ENCODE data around the gene S100A8.

The S100A8 gene

GRCh38 chr1:153389973-153390879 lies 647 bp downstream of the S100A8 start:
- DNase-seq: no peak

DNA sequence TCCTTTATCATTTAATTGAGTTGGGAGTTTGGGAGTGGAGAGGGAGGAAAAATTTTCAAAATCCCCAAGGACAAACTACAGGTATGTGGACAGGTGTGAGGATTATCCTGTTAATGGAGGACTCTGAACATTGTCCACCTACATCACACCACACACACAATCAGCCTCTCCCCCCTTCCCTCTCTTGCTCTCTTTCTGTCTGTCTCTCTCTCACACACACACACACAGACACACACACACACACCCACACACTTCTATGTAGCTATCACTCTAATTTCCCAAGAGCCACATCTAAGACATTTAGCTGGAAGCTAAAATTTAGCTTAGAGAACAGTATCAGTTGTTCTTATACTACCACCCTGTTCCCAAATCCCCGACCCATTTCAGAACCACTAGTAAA lies 1.5 kb downstream of the S100A8 start:
- DNase-seq: no peak

DNA sequence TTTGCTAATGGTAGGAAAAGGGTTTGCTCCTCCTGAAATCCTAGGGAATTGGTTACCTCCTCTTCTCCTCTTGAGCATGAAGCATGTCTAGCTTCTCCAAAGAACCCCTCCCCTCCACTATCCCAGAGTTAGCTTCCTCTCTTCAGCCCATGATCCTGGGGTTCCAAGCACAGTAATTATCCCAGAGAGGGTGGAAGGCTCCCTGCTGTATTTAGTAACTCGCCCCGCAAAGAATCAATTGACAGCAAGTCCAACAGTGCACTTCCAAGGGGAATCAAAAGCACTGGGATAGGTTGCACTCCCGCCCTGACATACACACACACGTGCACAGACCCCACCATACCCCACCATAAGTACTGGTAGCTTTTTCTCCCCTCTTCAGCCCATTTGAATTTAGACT lies 3.1 kb downstream of the S100A8 start:
- no peak for DNase-seq

GRCh38 chr1:153387001-153387400 lies 3.9 kb downstream of the S100A8 start:
- no peak for DNase-seq

DNA sequence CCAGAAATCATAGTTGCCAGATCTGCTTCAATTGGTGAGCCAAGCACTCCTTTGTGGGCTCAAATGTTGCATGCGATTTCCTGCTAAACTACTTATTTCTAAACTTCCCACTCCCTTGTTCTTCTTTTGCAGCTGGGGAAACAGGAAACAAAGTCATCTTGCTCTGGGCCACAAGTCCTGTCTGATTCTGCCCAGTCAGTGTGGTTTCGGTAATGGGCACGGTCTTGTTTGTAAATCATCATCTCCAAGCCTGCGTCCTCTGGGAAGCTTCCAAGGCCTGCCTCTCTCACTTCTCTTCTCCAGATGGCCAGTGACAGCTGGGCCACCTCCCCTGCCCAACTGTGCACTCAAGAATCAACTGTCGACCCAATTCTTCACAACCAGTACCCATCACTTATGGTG lies 4.4 kb downstream of the S100A8 start:
- no peak for DNase-seq

GRCh38 chr1:153384958-153385580 lies 5.8 kb downstream of the S100A8 start:
- no peak for DNase-seq

DNA sequence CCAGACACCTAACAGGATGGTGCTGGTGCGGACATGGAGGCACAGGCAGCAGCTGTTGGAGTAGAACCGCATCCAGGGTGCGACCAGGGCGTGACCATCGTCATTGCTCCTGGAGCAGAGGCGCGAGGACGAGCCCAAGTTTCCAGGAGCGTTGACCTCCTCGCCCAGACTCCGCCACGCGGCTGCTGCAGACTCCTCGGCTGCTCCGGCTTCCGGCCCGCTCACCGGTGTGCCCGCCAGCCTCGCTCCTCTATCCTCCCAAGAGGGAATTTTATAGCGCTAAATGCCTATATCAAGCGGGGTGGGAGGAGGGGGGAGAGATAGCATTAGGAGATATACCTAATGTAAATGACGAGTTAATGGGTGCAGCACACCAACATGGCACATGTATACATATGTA lies 10.2 kb downstream of the S100A8 start:
- no peak for DNase-seq

GRCh38 chr1:153379591-153379990 lies 11.3 kb downstream of the S100A8 start:
- DNase-seq: no peak

- DNase-seq: no peak
Measured at GRCh38 chr1:153375511-153375910, 15.4 kb downstream of the S100A8 start, which contains the start of gene S100A12. TSS of gene S100A12 (minus strand) at chr1:153375621. CDS start at chr1:153374592, 1,029 bp downstream.

DNA sequence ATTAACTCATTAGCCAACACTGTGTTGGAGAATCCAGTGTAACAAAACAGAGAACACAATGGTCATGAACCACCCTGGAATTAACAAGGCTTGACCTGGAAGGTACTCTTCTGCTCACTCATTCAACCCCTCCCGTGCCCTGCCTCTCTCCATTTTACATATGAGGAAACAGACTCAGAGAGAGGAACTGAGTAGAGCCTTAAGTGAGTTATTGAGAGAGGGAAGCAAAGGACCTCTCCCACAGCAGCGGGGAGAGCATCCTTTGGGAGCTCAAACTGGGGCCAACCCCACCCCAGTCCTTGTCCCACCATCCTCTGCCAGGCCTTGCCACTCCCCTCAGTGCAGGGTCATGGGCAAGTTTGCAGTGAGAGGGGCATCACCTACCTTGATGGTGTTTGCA lies 16.8 kb downstream of the S100A8 start:
- DNase-seq: no peak

DNA sequence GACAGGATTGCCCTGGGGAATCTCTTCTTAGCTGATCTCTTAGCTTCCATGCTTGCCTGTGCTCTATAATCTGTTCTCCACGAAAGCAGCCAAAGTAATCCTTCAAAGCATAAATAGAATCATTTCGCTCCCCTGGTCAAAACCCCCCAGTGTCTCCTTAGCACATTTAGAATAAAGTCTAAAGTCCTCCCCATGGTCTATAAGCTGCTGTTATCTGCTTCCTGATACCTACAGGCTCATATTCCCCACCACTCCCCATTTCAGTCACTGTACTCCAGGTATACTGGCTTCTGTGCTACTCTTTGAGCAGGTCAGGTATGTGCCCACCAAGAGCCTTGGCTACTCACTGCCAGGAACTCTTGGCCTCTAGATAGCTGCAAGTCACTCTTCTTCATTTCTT lies 18.3 kb downstream of the S100A8 start:
- no peak for DNase-seq

GRCh38 chr1:153371231-153371630 lies 19.6 kb downstream of the S100A8 start:
- DNase-seq: no peak

DNA sequence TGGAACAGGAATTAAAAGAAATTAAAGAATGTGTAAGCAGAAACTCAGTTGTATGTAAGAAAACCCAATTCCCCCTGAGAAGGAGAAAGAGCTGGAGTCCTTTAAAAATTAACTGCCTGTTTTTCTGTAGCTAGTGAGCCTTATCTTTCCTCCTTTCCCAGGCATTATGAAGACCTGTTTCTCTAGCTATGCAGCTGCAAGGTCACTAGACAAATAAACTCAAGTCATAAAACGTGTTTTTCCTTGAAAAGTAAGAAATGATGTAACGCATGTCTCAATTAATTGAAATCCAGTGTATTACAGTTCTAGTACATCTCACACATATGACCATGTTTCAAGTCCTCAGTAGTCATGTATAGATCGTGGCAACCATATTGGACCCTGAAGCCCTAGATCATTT lies 20.7 kb downstream of the S100A8 start:
- DNase-seq: no peak

DNA sequence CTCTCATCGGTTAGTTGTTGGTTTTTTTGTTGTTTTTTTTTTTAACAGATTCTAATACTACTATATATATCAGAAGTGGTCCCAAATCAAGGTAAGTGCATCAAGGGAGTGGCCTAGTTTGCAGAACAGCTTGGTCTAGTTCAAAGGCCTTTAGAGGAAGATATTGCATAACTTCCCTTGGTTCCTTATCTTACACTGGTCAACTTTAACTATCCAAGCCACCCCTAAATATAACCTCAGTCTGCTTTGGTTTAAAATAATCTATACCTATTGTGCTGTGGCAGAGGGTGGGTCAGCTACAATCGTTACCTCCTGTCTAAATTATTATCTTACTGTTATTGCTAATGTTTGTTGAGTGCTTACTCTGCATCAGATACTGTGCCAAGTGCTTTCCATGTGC lies 22.4 kb downstream of the S100A8 start:
- DNase-seq: no peak

GRCh38 chr1:153367090-153367489 lies 23.8 kb downstream of the S100A8 start:
- DNase-seq: no peak

- DNase-seq: no peak
Measured at GRCh38 chr1:153366261-153366660, 24.6 kb downstream of the S100A8 start.

GRCh38 chr1:153365696-153366095 lies 25.2 kb downstream of the S100A8 start:
- no peak for DNase-seq

DNA sequence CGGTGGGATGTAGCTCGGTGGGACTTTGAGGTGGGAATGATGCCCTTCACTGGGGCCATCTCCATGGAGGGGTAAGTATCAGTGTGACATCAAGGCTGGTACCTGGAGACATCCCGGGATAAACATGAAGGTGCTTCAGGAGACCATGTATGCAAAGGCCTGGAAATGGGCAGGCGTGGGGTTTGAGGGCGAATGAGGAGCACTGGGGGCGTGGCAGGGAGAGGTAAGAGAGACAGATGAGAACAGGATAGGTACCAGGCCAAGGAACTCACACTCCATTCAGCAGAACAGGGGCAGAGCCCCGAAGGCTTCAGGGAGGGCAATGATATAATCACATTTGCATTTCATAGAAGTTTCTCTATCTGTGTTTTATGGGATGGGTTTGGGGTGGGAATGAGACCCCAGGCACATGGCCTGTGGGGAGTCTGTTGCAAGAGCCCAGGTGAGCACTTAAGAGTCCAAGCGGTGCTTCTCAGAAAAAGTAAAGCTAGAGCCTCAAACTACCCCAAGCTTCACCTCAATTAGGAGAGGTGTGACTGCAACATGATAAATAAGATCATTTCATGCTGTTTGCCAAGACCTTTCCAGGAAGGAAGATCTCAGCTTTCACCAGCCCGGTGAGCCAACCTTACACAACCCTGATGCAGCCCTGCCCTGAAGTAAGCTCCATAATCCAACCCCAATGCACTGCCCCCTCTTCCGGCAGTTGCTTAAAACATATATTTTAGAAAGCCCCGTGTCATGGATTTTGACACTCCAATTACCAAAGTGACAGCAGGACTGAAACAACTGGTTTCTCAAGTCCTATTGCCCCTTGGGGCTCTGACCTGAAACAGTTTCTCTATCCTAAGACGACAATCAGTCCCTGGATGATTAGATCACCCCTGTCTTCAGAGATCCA lies 25.9 kb downstream of the S100A8 start:
- no peak for DNase-seq

DNA sequence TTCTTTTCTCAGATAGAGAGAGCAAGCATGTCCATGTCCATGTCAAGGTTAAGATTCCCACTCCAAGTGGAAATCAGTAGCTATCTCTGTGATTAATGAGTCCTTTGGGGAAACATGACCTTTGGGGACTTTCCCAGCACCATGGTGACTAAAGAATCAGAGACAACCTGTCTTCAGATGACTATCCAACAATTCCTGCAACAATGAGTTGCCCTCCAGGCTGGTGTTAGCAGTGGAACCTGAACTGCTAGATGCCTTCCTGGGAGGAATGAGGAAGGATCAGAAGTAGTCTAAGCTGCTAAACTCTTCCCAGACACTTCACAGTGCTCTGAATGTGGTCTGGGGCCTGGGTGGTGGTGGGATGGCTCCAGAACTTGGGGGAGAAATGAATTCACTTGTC lies 26.7 kb downstream of the S100A8 start:
- DNase-seq: no peak

GRCh38 chr1:153363641-153364040 lies 27.2 kb downstream of the S100A8 start:
- DNase-seq: no peak

DNA sequence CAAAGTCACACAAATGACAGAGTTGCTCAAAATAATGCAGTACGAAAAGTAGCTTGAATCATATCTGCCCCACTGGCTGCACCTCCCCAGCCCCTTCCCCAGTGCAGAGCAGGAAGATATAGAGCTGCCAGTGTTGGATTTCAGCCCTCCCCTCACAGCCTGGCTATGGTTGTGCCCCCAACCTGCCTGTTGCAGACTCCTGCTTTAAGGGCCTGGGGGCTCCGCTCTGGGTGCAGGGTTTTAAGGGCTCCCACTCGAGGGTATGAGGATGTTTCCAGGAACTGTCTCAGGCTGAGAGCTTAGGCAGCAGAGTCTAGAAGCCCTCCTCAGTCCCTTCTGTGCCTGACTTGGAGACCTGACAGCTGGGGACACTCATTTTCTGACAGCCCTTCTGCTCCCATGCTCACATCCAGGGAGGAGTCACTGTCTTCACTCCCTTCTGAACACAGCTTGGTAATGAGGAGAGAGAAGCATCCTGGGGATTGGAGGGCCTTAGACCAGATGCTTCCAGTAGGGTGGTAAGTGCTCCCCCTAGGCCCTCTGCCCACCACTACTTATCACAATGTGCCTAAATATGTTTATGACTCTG lies 28.6 kb downstream of the S100A8 start:
- DNase-seq: no peak

- no peak for DNase-seq
Measured at GRCh38 chr1:153361480-153362109, 29.3 kb downstream of the S100A8 start.
